ENCODE results near the gene DNAH9.

Gene DNAH9

DNA sequence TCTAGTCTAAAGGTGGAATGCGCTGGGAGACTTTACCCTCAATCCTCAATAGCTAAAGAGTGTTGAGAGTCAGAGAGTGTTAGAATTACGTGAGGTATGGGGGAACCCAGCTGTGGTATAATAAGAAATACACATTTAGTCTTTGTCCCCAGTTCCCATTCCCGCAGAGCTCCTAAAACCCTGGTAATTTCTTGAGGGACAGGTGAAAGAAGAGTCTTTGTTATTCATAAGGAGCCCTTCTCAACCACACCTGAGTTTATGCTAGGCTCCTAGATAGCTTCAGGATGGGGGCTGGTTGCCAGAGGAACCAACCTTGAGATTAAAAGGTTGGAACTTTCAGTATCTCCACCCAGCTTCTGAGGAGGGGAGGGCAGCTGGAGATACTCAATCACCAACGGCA lies 393.2 kb downstream of the DNAH9 start:
- no peak for DNase-seq

DNA sequence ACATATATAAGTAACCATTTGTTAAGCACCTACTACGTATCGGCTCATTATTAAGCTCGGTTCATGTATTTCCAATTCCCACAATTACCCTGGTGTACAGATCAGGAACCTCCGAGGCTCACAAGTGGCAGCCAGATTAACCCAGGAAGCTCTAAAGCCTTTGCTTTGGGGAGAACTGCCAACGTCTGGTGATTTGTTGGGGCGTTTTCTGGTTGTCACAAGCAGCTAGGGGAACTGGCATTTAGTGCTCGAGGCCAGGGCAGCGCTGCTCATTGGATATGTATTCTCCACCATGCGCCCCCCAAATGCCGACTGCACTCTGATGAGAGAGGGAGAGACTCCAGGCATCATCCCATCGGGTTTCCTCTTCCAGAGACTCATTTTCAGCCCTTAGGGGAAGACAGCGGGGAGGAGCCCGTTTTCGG lies 398.5 kb downstream of the DNAH9 start:
- DNase-seq, result peak; percentile 59

DNA sequence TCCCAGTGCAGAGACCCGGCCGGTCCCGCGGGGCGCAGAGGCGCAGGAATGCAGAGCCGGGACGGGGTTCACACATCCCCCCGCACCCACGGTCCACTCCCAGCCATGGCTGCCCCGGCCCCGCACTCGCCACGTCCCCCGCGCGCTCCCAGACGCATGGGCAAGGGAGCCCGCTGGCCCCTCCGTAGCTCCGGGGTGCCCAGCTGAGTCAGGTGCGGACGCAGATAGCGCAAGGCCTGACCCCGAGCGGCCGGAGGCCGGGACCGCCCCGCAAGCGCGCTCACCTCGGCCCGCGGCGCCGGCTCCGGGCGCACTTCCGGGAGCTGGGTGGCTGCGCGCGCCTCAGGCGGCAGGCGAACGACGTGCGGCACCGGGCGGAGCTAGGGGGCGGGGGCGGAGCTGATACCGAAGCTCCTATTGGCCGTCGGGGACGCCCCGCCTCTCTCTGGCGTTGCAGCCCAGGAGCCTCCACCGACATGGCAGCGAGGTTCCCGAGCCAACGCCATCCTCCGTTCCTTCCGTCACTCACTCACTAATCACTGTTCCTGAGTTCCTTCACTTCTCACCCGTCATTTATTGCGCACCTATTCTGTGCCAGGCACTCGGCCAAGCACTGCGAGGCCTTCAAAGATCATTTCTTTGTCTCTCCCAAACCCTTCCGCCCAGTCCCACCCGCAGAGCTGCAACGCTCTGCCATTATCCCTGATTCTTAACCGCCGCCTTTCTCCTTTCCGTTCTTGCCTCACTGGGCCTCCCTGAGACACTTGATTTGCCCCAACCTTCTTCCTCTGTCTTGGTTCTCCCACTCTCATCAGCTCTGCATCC lies 399.1 kb downstream of the DNAH9 start, which contains the start of gene ZNF18:
ZNF18 (minus strand) TSS at position 329 of the 825 bp plus-strand sequence. CDS start 4,646 bp downstream, outside the sequence.
- DNase-seq, result peak; percentile 93

DNA sequence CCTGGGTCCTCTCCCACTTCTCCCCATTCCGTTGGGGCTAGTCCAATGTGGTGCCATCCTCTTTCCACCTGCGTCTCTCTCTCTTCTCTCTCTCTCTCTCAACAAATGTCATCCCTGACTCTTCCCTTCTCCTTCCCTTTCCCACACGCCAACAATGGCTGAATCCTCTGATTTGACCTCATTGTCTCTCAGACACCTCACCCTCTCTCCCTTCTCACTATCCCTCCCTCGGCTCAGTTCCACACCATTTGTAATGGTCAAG lies 399.6 kb downstream of the DNAH9 start:
- no peak for DNase-seq

DNA sequence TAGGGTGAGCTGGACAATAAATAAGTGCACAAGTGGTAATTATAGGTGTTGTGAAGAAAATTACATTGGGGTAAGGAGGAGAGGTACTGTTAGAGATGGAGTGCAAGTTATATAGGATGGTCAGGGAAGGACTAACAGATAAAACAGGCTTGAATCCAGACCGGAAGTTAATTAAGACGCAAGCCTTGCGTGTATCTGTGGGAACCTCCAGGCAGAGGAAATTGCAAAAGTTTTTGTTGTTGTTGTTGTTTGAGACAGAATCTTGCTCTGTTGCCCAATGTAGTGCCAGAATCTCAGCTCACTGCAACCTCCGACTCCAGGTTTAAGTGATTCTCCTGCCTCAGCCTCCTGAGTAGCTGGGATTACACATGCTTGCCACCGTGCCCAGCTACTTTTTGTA lies 401.4 kb downstream of the DNAH9 start:
- DNase-seq, result no peak

DNA sequence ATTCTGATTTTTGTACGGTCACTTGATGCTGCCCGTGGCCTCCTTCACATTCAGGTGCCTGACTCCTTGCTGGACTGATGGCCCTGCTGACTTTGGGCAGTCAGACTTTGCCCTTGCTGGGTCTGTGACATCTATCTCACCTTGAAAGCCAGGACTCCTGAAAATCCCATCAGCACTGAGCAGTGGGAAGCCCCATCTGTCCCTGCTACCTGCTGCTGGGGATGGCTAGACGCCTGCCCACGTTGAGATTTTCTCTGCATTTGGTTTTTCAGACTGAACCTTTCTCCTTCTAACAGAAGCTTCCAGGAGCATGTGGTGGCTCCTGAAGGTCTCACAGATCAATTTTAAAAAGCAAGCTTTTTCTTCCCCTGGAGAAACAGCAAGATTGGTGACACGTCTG lies 409.2 kb downstream of the DNAH9 start:
- DNase-seq, result no peak

Data from OCI-M1 (cell line).